K562 (cell line): Measurements from ENCODE around the gene CALM3. TPM values are rescaled to one million over a fixed set of nuclear protein-coding genes. Genes with fewer than 3 reads are reported as not detected.

Source experiments
- ARHGAP35 ChIP-seq: fragments of 450-650 bp; IDR thresholded peaks from 2 replicates; pipeline ENCODE4 v1.6.1; 2018; ENCODE audit not compliant: partially characterized antibody
- BHLHE40 ChIP-seq: IDR thresholded peaks from 2 replicates; pipeline ENCODE4 v1.6.1; 2011; ENCODE audit warnings: low read length, improper control_type of control experiment
- CBX5 ChIP-seq: IDR thresholded peaks from 2 replicates; pipeline ENCODE4 v1.6.1; 2014; ENCODE audit warnings: low read depth, borderline replicate concordance
- CHD2 ChIP-seq: IDR thresholded peaks from 2 replicates; pipeline ENCODE4 v1.6.1; 2011; ENCODE audit warnings: low read depth, low read length
- DACH1 ChIP-seq: fragments of 450-650 bp; IDR thresholded peaks from 2 replicates; pipeline ENCODE4 v1.6.1; 2018; ENCODE audit not compliant: partially characterized antibody
- FIP1L1 ChIP-seq: fragments of 200-400 bp; formaldehyde crosslinking; IDR thresholded peaks from 2 replicates; pipeline ENCODE4 v1.6.1; 2018; ENCODE audit warnings: mild to moderate bottlenecking, low read depth, low read length; ENCODE audit not compliant: poor library complexity, severe bottlenecking
- GABPA ChIP-seq: fragments of 200-800 bp; sonication (Bioruptor generic); conservative IDR thresholded peaks from 2 replicates; pipeline ENCODE4 v1.6.1; 2016; ENCODE audit warnings: low read depth, missing genetic modification characterization, missing compliant biosample characterization
- ILK ChIP-seq: fragments of 450-650 bp; IDR thresholded peaks from 2 replicates; pipeline ENCODE4 v1.6.1; 2016; ENCODE audit warnings: missing genetic modification characterization, low read depth, mild to moderate bottlenecking, missing compliant biosample characterization, moderate library complexity, borderline replicate concordance
- PHB2 ChIP-seq: fragments of 450-650 bp; IDR thresholded peaks from 2 replicates; pipeline ENCODE4 v1.6.1; 2017; ENCODE audit warnings: low read depth
- RAD21 ChIP-seq, 2 experiments: fragments of 250-450 bp in 1 of 2; fragments of 450-650 bp in 1 of 2; sonication (Bioruptor Pico) in 1 of 2; formaldehyde crosslinking in 1 of 2; IDR thresholded peaks in 1 of 2; conservative IDR thresholded peaks in 1 of 2; 2 replicates each; pipeline versions ENCODE4 v1.4.0 to v1.8.0; 2020 to 2022; ENCODE audit warnings: mild to moderate bottlenecking in 2 of 2, moderate library complexity in 1 of 2
- RBM34 ChIP-seq: fragments of 200-400 bp; formaldehyde crosslinking; IDR thresholded peaks from 2 replicates; pipeline ENCODE4 v1.6.1; 2018; ENCODE audit warnings: low read length, borderline replicate concordance; ENCODE audit not compliant: insufficient read depth
- STAT5B ChIP-seq: fragments of 250-450 bp; sonication (Bioruptor Pico); IDR thresholded peaks from 2 replicates; pipeline ENCODE4 v1.8.0; 2021; ENCODE audit warnings: mild to moderate bottlenecking, inconsistent platforms
- SUPT5H ChIP-seq: fragments of 450-650 bp; IDR thresholded peaks from 2 replicates; pipeline ENCODE4 v1.6.1; 2016
- ZBTB11 ChIP-seq, 3 experiments: fragments of 200-800 bp in 1 of 3; fragments of 250-450 bp in 1 of 3; fragments of 450-650 bp in 1 of 3; sonication (Bioruptor Pico) in 1 of 3; sonication (Bioruptor generic) in 1 of 3; formaldehyde crosslinking in 1 of 3; IDR thresholded peaks; 2 replicates each; pipeline versions ENCODE4 v1.6.1 to v1.8.0; 2016 to 2022; ENCODE audit warnings: mild to moderate bottlenecking in 2 of 3, missing genetic modification characterization in 2 of 3, missing compliant biosample characterization in 1 of 3, moderate library complexity in 1 of 3
- ZNF75A ChIP-seq: fragments of 450-650 bp; formaldehyde crosslinking; IDR thresholded peaks from 2 replicates; pipeline ENCODE4 v1.4.0; 2020; ENCODE audit warnings: mild to moderate bottlenecking
- polyA plus RNA-seq, 8 experiments: library from polyadenylated mRNA; depleted of rRNA in 4 of 8; stranded (reverse) in 5 of 8; unstranded in 3 of 8; fragments of >200 nt; fragmentation: Nextera tagmentation in 2 of 8; fragmentation: Illumina TruSeq in 1 of 8; extraction: Ambion mirVana in 2 of 8; extraction: Trizol in 1 of 8; gene quantifications; 2 replicates each; pipeline versions ENCODE4 v1.2.1 to v1.2.3, GENCODE V29; 2011 to 2014; ENCODE audit warnings: inconsistent platforms in 1 of 8, missing spikeins in 1 of 8
- total RNA-seq, 7 experiments: library from RNA; depleted of rRNA in 6 of 7; stranded (reverse); fragments of >200 nt in 6 of 7; fragmentation: Illumina TruSeq in 2 of 7; extraction: Trizol in 2 of 7; gene quantifications; 2 replicates each; pipeline versions ENCODE4 v1.2.1 to v1.2.3, GENCODE V29; 2011 to 2021; ENCODE audit warnings: low replicate concordance in 1 of 7
- TF ChIP-seq, protein P1 (sequence below): sonication (generic); formaldehyde crosslinking; IDR thresholded peaks from 2 replicates; pipeline ENCODE4 v1.8.1; 2023; ENCODE audit warnings: missing genetic modification reagents, mild to moderate bottlenecking, borderline replicate concordance

CALM3 gene
- total and polyA plus RNA-seq, 9 of the 15 experiments (the other 6 are each of a cell fraction or from before 2014, with no cell fraction given): 34.6 to 350 (median 156) TPM

DNA sequence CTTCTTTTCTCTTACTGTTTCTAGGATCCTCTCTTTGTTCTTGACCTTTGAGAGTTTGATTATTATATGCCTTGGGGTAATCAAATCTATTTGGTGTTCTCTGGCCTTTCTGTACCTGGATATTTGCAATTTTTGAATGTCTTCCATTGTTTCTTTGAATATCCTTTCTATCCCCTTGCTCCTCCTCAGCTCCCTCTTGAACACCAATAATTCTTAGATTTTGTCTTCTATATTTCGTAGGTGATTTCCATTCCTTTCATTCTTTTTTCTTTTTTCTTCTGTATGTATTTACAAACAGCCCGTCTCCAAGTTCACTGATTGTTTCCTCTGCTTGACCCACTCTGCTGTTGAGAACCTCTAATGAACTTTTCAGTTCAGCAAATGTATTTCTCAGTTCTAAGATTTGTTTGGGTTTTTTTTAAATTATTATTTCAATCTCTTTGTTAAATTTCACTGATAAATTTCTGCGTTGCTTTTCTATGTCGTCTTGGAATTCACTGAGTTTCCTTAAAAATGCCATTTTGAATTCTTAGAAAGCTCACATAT, 2.7 kb upstream of the CALM3 start (continued):
- TF ChIP-seq, protein P1, sequence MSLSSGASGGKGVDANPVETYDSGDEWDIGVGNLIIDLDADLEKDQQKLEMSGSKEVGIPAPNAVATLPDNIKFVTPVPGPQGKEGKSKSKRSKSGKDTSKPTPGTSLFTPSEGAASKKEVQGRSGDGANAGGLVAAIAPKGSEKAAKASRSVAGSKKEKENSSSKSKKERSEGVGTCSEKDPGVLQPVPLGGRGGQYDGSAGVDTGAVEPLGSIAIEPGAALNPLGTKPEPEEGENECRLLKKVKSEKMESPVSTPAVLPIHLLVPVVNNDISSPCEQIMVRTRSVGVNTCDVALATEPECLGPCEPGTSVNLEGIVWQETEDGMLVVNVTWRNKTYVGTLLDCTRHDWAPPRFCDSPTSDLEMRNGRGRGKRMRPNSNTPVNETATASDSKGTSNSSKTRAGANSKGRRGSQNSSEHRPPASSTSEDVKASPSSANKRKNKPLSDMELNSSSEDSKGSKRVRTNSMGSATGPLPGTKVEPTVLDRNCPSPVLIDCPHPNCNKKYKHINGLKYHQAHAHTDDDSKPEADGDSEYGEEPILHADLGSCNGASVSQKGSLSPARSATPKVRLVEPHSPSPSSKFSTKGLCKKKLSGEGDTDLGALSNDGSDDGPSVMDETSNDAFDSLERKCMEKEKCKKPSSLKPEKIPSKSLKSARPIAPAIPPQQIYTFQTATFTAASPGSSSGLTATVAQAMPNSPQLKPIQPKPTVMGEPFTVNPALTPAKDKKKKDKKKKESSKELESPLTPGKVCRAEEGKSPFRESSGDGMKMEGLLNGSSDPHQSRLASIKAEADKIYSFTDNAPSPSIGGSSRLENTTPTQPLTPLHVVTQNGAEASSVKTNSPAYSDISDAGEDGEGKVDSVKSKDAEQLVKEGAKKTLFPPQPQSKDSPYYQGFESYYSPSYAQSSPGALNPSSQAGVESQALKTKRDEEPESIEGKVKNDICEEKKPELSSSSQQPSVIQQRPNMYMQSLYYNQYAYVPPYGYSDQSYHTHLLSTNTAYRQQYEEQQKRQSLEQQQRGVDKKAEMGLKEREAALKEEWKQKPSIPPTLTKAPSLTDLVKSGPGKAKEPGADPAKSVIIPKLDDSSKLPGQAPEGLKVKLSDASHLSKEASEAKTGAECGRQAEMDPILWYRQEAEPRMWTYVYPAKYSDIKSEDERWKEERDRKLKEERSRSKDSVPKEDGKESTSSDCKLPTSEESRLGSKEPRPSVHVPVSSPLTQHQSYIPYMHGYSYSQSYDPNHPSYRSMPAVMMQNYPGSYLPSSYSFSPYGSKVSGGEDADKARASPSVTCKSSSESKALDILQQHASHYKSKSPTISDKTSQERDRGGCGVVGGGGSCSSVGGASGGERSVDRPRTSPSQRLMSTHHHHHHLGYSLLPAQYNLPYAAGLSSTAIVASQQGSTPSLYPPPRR (CRISPR knock-in tag): no peak
- TF ChIP-seq CHD2: no peak
- no peak for TF ChIP-seq RBM34
- no peak for TF ChIP-seq STAT5B (CRISPR knock-in tag)
- no peak for TF ChIP-seq SUPT5H
- no peak for TF ChIP-seq DACH1
- TF ChIP-seq ILK: no peak
- 0 out of 2 replicates have a peak, but pooled peaks have one; percentile 49 for TF ChIP-seq ZNF75A (CRISPR knock-in tag)
- no peak for TF ChIP-seq GABPA
- no peak for TF ChIP-seq ARHGAP35
- no peak for TF ChIP-seq RAD21 (CRISPR knock-in tag; conservative IDR thresholded peaks at IDR 0.05 in 1 of 2, IDR thresholded peaks at IDR 0.05 in 1 of 2)
- TF ChIP-seq CBX5: peak; percentile 68; the same call in 1 of the 2 replicates
- no peak for TF ChIP-seq FIP1L1
- no peak for TF ChIP-seq PHB2
- TF ChIP-seq ZBTB11 (CRISPR knock-in tag; IDR thresholded peaks at IDR 0.05): no peak
- TF ChIP-seq BHLHE40: no peak
